AG04450 (cell line): Measurements from ENCODE around the gene LCAT. TPM values are rescaled to one million over a fixed set of nuclear protein-coding genes. Genes with fewer than 3 reads are reported as not detected.

Source experiments
- CTCF ChIA-PET: fragments of 300-600, 350-600 bp; formaldehyde crosslinking; extraction: SDS; loops from one replicate; lab custom pipeline; 2022; ENCODE audit warnings: antibody characterized with exemption, inconsistent platforms; lab: Charles Lee
- POLR2A ChIA-PET: fragments of 350-600 bp; formaldehyde crosslinking; extraction: SDS; loops from one replicate; lab custom pipeline; 2021; ENCODE audit warnings: antibody characterized with exemption, inconsistent platforms; lab: Yijun Ruan, JAX
- DNase-seq: peaks from one replicate; pipeline ENCODE4 v3.0.0-alpha.2; 2011; ENCODE audit warnings: low read depth, low spot score
- H3K27ac ChIP-seq: one replicate; pipeline ENCODE4 v1.5.1; 2012; ENCODE audit warnings: low read depth, low read length, control low read depth
- H3K27me3 ChIP-seq: one replicate; pipeline ENCODE4 v1.6.0; 2012; ENCODE audit warnings: low read length; ENCODE audit not compliant: control insufficient read depth, insufficient read depth
- H3K4me3 ChIP-seq: 2 replicates; pipeline ENCODE4 v1.5.1; 2011; ENCODE audit warnings: mild to moderate bottlenecking, low read depth, low read length, control low read depth
- H3K9me3 ChIP-seq: 2 replicates; pipeline ENCODE4 v1.5.1; 2012; ENCODE audit warnings: low read length; ENCODE audit not compliant: control insufficient read depth, insufficient read depth
- polyA plus RNA-seq: library from polyadenylated mRNA; depleted of rRNA; stranded (reverse); fragments of >200 nt; gene quantifications from 2 replicates; pipeline ENCODE4 v1.2.3, GENCODE V29; 2011
- TF ChIP-seq, protein P1 (sequence below): IDR thresholded peaks from 2 replicates; pipeline ENCODE4 v1.5.1; 2011; ENCODE audit warnings: low read depth, low read length, control low read depth, inconsistent platforms

The LCAT gene
- polyA plus RNA-seq, 1 experiment: 5.2 TPM

DNA sequence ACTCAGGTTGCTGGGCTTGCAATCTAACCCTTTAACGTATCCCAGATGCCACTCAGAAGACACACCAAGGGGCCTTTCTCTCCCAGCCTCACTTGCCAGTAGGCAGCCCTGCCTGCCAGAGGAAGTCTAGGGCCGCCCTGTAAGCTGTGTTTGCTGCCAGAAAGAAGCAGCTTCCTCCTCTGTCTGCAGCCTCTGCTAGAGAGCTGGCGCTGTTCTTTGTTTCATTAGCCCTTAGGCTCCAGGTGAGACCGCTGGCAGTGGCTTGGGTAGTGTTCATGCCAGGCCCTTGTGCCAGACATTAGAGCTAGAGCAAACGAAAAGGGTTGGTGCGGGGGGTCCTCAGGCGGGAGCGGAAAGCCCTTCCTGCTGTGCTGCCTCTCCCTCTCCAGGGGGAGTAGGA lies 21.2 kb downstream of the LCAT start:
- Histone ChIP-seq H3K4me3 (no peak overlapping the region), H3K27ac (no peak overlapping the region), H3K27me3 (no peaks in the 10 kb centered on the region), H3K9me3 (no peaks in the 10 kb centered on the region)
- CTCF ChIA-PET: interaction anchor here (0.6 to 1.1 kb wide), 2 partner anchors 38 to 106 kb away, joined by 3 to 4 read pairs; partner anchors contain the start of gene NRN1L
- DNase-seq: no peak
- POLR2A ChIA-PET: no interaction called here
- TF ChIP-seq, protein P1, sequence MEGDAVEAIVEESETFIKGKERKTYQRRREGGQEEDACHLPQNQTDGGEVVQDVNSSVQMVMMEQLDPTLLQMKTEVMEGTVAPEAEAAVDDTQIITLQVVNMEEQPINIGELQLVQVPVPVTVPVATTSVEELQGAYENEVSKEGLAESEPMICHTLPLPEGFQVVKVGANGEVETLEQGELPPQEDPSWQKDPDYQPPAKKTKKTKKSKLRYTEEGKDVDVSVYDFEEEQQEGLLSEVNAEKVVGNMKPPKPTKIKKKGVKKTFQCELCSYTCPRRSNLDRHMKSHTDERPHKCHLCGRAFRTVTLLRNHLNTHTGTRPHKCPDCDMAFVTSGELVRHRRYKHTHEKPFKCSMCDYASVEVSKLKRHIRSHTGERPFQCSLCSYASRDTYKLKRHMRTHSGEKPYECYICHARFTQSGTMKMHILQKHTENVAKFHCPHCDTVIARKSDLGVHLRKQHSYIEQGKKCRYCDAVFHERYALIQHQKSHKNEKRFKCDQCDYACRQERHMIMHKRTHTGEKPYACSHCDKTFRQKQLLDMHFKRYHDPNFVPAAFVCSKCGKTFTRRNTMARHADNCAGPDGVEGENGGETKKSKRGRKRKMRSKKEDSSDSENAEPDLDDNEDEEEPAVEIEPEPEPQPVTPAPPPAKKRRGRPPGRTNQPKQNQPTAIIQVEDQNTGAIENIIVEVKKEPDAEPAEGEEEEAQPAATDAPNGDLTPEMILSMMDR: no peak

DNA sequence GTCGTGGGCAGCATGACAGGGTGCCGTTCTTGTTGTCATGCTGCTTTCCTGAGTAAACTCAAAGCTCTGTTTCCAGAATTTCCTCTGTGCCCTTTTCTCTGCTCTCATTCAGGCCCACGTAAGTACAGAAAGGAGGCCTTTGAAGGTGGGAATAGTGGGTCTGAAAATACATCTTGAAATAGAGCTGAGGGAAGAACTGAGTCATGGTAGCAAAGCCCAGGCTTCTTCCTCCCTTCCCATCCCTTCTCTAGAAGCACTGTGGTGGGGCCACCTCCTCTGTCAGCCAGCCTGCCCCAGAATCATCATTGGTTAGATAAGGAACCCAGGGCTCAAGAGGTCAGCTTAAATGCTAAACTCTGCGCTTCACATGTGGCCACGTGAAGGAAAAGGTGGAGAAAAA lies 21.7 kb downstream of the LCAT start:
- no peak overlapping the region for H3K27ac ChIP-seq
- ChIA-PET POLR2A (no interaction called here), CTCF (interaction anchor here (0.6 to 1.1 kb wide), 2 partner anchors 38 to 106 kb away, joined by 3 to 4 read pairs; partner anchors contain the start of gene NRN1L)
- TF ChIP-seq, protein P1: no peak
- DNase-seq: no peak
- no peaks in the 10 kb centered on the region for H3K27me3 ChIP-seq
- H3K4me3 ChIP-seq: no peak overlapping the region
- no peaks in the 10 kb centered on the region for H3K9me3 ChIP-seq

DNA sequence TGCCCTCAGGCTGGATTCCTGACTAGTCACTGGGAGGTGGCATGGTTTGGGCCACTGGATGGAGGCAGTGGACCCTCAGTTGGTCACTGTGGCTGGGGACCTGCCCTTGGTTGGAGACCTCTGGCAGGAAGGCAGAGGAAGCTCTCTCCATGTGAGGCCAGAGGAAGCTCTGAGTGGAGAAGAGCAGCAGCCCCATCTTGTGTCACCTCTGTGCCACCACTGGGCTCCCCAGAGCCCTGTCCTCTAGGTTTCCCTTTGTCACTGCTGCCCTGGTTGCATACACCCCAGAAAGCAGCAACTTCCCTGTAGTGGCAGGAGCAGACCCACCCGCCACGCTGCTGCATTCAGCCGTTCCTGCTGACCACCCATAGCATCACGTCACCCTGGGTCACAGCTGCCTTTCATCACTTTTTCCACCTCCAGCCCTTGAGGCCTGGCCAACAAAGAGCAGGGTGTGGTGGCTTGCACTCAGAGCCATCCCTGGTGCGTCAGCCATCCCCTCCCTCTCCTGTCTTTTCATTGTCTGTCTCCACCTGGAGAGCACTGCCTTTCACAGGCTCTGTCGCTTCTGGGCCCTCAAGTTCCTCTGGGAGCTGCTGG lies 24.2 kb downstream of the LCAT start:
- CTCF ChIA-PET: interaction anchor here (1.2 kb wide), 1 partner anchor 36 kb away, joined by 3 read pairs; the partner anchor contains the start of gene NRN1L

DNA sequence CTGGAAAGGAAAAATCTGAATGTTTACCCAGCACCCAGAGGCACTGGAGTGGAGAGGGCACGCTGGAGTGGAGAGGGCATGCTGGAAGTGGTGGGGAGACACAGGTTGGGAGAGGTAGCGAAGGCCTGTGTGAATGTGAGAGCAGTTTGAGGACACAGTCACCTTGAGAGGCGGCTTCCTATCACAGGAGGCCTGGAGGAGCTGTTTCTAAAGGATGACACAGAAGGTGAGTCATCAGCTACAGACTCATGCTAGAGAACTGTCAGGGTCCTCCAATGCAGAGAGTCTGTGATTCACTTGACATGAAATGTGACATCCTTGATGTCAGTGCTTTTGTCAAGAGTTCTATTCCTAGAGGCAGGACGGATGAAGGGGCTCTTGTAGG lies 26.1 kb downstream of the LCAT start:
- ChIA-PET CTCF (interaction anchor here (1.5 kb wide), 1 partner anchor 101 kb away, joined by 8 read pairs; no protein-coding TSS in a partner anchor), POLR2A (interaction anchor here (0.6 to 1.5 kb wide), 2 partner anchors 33 to 111 kb away, joined by 3 read pairs; partner anchors contain the start of genes NRN1L, RANBP10 and TSNAXIP1)
- Histone ChIP-seq H3K4me3 (no peak overlapping the region), H3K27ac (peak overlapping the region; percentile 52), H3K9me3 (no peaks in the 10 kb centered on the region), H3K27me3 (no peaks in the 10 kb centered on the region)
- DNase-seq: no peak
- TF ChIP-seq, protein P1: no peak

More for the DNA sequence above, 24.2 kb downstream of the LCAT start:
- H3K27me3 ChIP-seq: no peaks in the 10 kb centered on the region
- H3K27ac ChIP-seq: no peak overlapping the region
- H3K4me3 ChIP-seq: no peak overlapping the region
- POLR2A ChIA-PET: no interaction called here
- DNase-seq: no peak
- TF ChIP-seq, protein P1: no peak
- H3K9me3 ChIP-seq: no peaks in the 10 kb centered on the region
